Naive thymus-derived CD4-positive, alpha-beta T cell (primary cell): Measurements from ENCODE around the gene CYGB. TPM values are rescaled to one million over a fixed set of nuclear protein-coding genes. Genes with fewer than 3 reads are reported as not detected.
A peak's percentile ranks its signal among the peaks of the same experiment; 100 is the strongest.

Experiments used
- ATAC-seq: fragments of 150-1000 bp; cut with Tn5 transposase; 2 replicates; pipeline ENCODE4 v1.10.0; 2021; ENCODE audit warnings: mild to moderate bottlenecking, moderate library complexity
- CTCF ChIA-PET: fragments of 350-600 bp; sonication (Branson Sonifier 250); formaldehyde crosslinking; loops from one replicate; lab custom pipeline; 2021; ENCODE audit warnings: antibody characterized with exemption; lab: Charles Lee
- POLR2A ChIA-PET: fragments of 350-600 bp; sonication (Branson Sonifier 250); formaldehyde crosslinking; loops from one replicate; lab custom pipeline; 2021; ENCODE audit warnings: antibody characterized with exemption, inconsistent platforms; lab: Charles Lee
- DNase-seq, 9 donors: peaks; one replicate each; pipeline versions ENCODE4 v3.0.0 to v3.0.0-alpha.2; 2020 to 2022; ENCODE audit warnings: mixed read lengths in 1 of 9
- H3K27ac ChIP-seq: one replicate; pipeline ENCODE4 v1.7.0; 2013; ENCODE audit warnings: mild to moderate bottlenecking, low read depth, low read length, moderate library complexity
- H3K27me3 ChIP-seq, 2 donors: one replicate each; pipeline ENCODE4 v1.7.0; 2013; ENCODE audit warnings: low read length in 2 of 2, mild to moderate bottlenecking in 2 of 2, moderate library complexity in 2 of 2; ENCODE audit not compliant: control insufficient read depth in 2 of 2, insufficient read depth in 2 of 2
- H3K36me3 ChIP-seq, 3 experiments: 1 replicate in 2 of 3; 2 replicates in 1 of 3; pipeline ENCODE4 v1.7.0; 2013; ENCODE audit warnings: low read length in 3 of 3, mild to moderate bottlenecking in 3 of 3, moderate library complexity in 1 of 3; ENCODE audit not compliant: insufficient read depth in 3 of 3, control insufficient read depth in 2 of 3
- H3K4me1 ChIP-seq, 2 donors: one replicate each; pipeline ENCODE4 v1.7.0; 2013; ENCODE audit warnings: low read length in 2 of 2, mild to moderate bottlenecking in 2 of 2, moderate library complexity in 1 of 2; ENCODE audit not compliant: control insufficient read depth in 2 of 2, insufficient read depth in 2 of 2
- H3K4me3 ChIP-seq: 2 replicates; pipeline ENCODE4 v1.7.0; 2013; ENCODE audit warnings: mild to moderate bottlenecking, low read length
- H3K9me3 ChIP-seq, 3 experiments: 1 replicate in 2 of 3; 2 replicates in 1 of 3; pipeline ENCODE4 v1.7.0; 2013; ENCODE audit warnings: low read length in 3 of 3; ENCODE audit not compliant: control insufficient read depth in 2 of 3
- H3K27ac Mint-ChIP-seq, 9 donors: one replicate each; pipeline ENCODE4 v1.8.0; 2020 to 2022; ENCODE audit warnings: mixed read lengths in 9 of 9, mild to moderate bottlenecking in 8 of 9, moderate library complexity in 5 of 9, inconsistent platforms in 2 of 9
- H3K27me3 Mint-ChIP-seq, 5 donors: one replicate each; pipeline ENCODE4 v1.8.0; 2021 to 2022; ENCODE audit warnings: mixed read lengths in 5 of 5, mild to moderate bottlenecking in 1 of 5
- H3K36me3 Mint-ChIP-seq, 5 donors: one replicate each; pipeline ENCODE4 v1.8.0; 2020 to 2022; ENCODE audit warnings: mixed read lengths in 5 of 5, mild to moderate bottlenecking in 3 of 5, inconsistent platforms in 1 of 5
- H3K4me1 Mint-ChIP-seq, 7 donors: one replicate each; pipeline ENCODE4 v1.8.0; 2020 to 2022; ENCODE audit warnings: mixed read lengths in 7 of 7, mild to moderate bottlenecking in 3 of 7, inconsistent platforms in 1 of 7
- H3K4me3 Mint-ChIP-seq, 10 donors: one replicate each; pipeline ENCODE4 v1.8.0; 2020 to 2022; ENCODE audit warnings: mild to moderate bottlenecking in 10 of 10, mixed read lengths in 10 of 10, moderate library complexity in 6 of 10, inconsistent platforms in 2 of 10
- H3K9me3 Mint-ChIP-seq, 11 donors: one replicate each; pipeline ENCODE4 v1.8.0; 2020 to 2022; ENCODE audit warnings: mixed read lengths in 11 of 11, mild to moderate bottlenecking in 4 of 11, inconsistent platforms in 1 of 11, moderate library complexity in 1 of 11
- intact Hi-C, 2 donors: fragments of 100-400 bp; cut with micrococcal nuclease; formaldehyde crosslinking; loops; one replicate each; pipeline ENCODE4 v1.15.1; 2023
- polyA plus RNA-seq, 2 donors: library from polyadenylated mRNA; unstranded; fragments of 300-500 nt; fragmentation: Illumina TruSeq; gene quantifications; one replicate each; pipeline ENCODE4 v1.2.3, GENCODE V29; 2021
- total RNA-seq, 6 experiments: library from RNA in 5 of 6; stranded (reverse) in 5 of 6; gene quantifications; 1 replicate in 5 of 6; 2 replicates in 1 of 6; pipeline ENCODE4 v1.2.3 and lab custom pipeline; 2021 to 2026

Gene CYGB
- total and polyA plus RNA-seq, 7 experiments from 2014 or later, result 0.33 to 0.35 TPM; not detected in 5

DNA sequence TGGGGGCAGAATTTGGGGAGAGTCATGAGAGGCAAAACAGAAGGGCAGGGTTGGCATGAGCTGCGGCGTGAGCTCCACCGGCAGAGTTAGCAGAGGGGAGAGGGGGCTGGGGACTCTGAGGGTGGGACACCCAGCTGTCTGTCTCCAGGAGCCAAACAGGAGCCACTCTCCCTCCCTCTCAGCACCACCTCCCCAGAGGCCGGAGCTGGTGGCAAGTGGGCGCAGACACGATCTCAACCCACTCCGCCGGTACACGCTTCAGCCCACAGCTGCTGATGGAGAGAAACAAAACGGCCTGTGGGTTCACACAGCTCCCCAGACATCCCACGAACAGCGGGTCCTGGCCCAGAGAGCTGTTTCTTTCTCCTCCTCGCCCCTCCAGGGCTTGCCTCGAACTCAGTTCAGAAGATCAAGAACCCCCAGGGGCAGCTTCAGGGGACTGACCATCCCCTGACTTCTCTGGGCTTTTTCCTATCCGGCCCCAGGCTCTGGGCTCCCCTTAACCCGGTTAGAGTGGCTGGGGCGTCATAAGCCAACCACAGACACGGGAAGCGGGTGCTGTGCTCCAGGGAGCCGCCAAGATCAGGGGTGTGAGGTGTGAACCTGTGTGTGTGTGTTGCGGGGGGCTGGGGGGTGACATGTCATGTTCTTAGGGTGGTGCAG lies 43.9 kb downstream of the CYGB start:
- peak overlapping the region; percentile 65 for H3K4me3 ChIP-seq
- peaks cover 16 to 80% (median 35%) of the 10 kb centered on the region in 7 donors for H3K4me1 Mint-ChIP-seq
- intact Hi-C loops, result loop anchor here (2.0 to 5.0 kb wide), 3 partner anchors 27 to 901 kb away; partner anchors contain the start of genes AANAT (in 1 of the 2) and UBE2O (in 1 of the 2)

DNA sequence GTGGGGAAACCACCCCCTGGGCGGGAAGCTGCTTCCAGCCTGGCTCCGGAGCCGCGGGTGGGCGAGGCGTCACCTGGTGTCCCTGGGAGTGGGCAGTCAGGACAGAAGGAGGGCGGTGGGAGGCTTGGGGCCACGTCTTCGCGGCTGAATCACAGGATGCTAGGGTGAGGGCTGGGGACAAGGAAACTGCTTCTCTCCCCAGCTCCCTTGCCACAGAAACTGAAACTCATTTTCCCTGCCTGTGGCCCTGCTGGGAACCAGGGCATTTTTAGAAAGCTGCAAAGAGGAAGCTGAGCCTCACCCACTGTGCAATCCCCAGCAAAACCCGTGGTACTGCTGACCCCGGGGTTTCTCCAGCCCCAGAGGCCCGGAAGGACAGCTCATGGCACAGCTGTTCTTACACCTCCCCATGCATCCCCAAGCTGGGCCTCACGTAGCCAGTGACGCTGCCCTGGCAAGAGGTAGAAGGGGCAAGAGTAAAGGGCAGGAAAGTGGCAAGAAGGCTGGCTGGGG lies 44.5 kb downstream of the CYGB start:
- no peaks in the 10 kb centered on the region for H3K36me3 ChIP-seq
- Mint-ChIP-seq H3K4me1 (peaks cover 12 to 76% (median 32%) of the 10 kb centered on the region in 7 donors), H3K36me3 (peaks cover 0 to 6% (median 0%) of the 10 kb centered on the region in 5 donors), H3K4me3 (peak overlapping the region; percentile 72 to 92 (median 82)), H3K27ac (peak overlapping the region; percentile 44 to 99 (median 76)), H3K9me3 (no peaks in the 10 kb centered on the region), H3K27me3 (no peaks in the 10 kb centered on the region)
- H3K27me3 ChIP-seq, result no peaks in the 10 kb centered on the region
- peak; percentile 84 for ATAC-seq
- DNase-seq, result peak in 2 of 9 donors; percentile 22 to 70
- ChIA-PET POLR2A (interaction anchor here (0.6 to 2.2 kb wide), 8 partner anchors 9 to 185 kb away, joined by 3 to 19 read pairs (median 4); partner anchors contain the start of genes QRICH2 and RHBDF2), CTCF (interaction anchor here (0.7 to 2.4 kb wide), 5 partner anchors 9 to 39 kb away, joined by 3 to 18 read pairs (median 6); no protein-coding TSS in a partner anchor)
- H3K4me3 ChIP-seq, result peak overlapping the region; percentile 65
- peak overlapping the region; percentile 0 for H3K27ac ChIP-seq
- peaks cover 32 to 47% of the 10 kb centered on the region in 2 donors for H3K4me1 ChIP-seq
- H3K9me3 ChIP-seq, result no peaks in the 10 kb centered on the region
- intact Hi-C loops, result loop anchor here (1.0 to 5.0 kb wide), 5 partner anchors 8 to 901 kb away; partner anchors contain the start of genes AANAT (in 1 of the 2), RHBDF2 (in 1 of the 2) and UBE2O (in 1 of the 2)

More for the DNA sequence above, 43.9 kb downstream of the CYGB start:
- Histone ChIP-seq H3K9me3 (no peaks in the 10 kb centered on the region), H3K27me3 (no peaks in the 10 kb centered on the region), H3K27ac (no peak overlapping the region), H3K36me3 (no peaks in the 10 kb centered on the region), H3K4me1 (peaks cover 32 to 53% of the 10 kb centered on the region in 2 donors)
- ATAC-seq (peak; percentile 37), DNase-seq (peak in 1 of 9 donors; percentile 18)
- ChIA-PET POLR2A (interaction anchor here (0.6 to 2.2 kb wide), 7 partner anchors 9 to 185 kb away, joined by 3 to 19 read pairs (median 3); partner anchors contain the start of genes QRICH2 and RHBDF2), CTCF (interaction anchor here (0.9 to 2.4 kb wide), 4 partner anchors 9 to 27 kb away, joined by 3 to 18 read pairs (median 6); no protein-coding TSS in a partner anchor)
- no peaks in the 10 kb centered on the region for H3K9me3 Mint-ChIP-seq
- H3K4me3 Mint-ChIP-seq, result peak overlapping the region; percentile 72 to 92 (median 82)
- H3K36me3 Mint-ChIP-seq, result peaks cover 0 to 6% (median 0%) of the 10 kb centered on the region in 5 donors
- peak overlapping the region in 8 of 9 donors; percentile 44 to 99 (median 83) for H3K27ac Mint-ChIP-seq
- no peaks in the 10 kb centered on the region for H3K27me3 Mint-ChIP-seq

- peaks cover 32 to 42% of the 10 kb centered on the region in 2 donors for H3K4me1 ChIP-seq
Measured at GRCh38 chr17:76492123-76492988, 45.2 kb downstream of the CYGB start.

DNA sequence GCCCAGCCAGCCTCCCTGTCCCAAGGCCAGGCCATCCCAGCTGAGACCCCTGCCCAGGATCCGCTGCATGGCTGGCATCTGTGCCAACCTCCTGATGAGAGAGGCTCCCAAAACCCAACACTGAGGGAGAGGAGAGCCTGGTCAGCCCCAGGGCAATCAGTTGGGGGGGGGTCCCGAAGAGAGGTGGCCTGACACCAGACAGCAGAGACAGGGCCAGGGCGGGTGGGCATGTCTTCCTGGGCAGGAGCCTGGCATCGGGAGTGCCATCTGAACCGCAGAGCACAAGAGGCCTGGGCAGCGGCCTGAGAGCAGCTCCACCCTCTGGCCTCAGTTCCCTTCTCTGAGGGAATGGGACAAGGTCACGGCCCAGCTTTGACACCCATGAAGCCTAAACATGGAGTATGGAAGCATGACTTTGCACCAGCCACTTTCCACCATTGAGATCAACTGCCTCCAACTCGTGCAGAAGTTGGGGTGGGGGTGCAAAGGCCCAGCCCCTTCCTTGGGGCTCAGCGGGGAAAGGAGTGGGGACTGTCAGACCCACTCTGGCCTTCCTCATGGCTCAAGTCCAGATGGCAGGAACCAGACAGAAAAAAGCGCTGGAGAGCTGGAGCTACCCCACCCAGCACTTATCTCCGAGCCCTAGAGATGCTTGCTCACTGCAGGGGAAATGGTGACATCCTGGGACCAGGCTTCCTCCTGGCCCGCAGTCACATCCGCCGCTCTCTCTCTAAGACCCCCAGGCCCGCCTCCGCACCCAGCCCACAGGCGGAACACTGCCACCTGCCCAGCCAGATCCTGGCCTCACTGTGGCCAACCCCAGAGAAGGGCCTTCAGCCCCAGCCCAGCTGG lies 46.0 kb downstream of the CYGB start:
- ChIA-PET POLR2A (interaction anchor here (1.0 to 2.2 kb wide), 3 partner anchors 11 to 17 kb away, joined by 4 to 19 read pairs (median 5); partner anchors contain the start of gene RHBDF2), CTCF (interaction anchor here (2.4 kb wide), 1 partner anchor 15 kb away, joined by 18 read pairs; no protein-coding TSS in a partner anchor)
- H3K4me1 Mint-ChIP-seq, result peaks cover 12 to 62% (median 29%) of the 10 kb centered on the region in 7 donors
- peak; percentile 30 for ATAC-seq
- peak overlapping the region in 8 of 9 donors; percentile 2 to 99 (median 74) for H3K27ac Mint-ChIP-seq
- no peaks in the 10 kb centered on the region for H3K27me3 Mint-ChIP-seq
- peaks cover 0 to 4% (median 0%) of the 10 kb centered on the region in 3 experiments for H3K36me3 ChIP-seq
- no peaks in the 10 kb centered on the region for H3K9me3 ChIP-seq
- H3K36me3 Mint-ChIP-seq, result peaks cover 0 to 6% (median 0%) of the 10 kb centered on the region in 5 donors
- peak in 1 of 9 donors; percentile 45 for DNase-seq
- peak overlapping the region; percentile 64 to 92 (median 80) for H3K4me3 Mint-ChIP-seq
- no peak overlapping the region for H3K4me3 ChIP-seq
- no peaks in the 10 kb centered on the region for H3K9me3 Mint-ChIP-seq
- no peak overlapping the region for H3K27ac ChIP-seq
- intact Hi-C loops, result loop anchor here (1.0 to 5.0 kb wide), 5 partner anchors 10 to 899 kb away; partner anchors contain the start of genes AANAT (in 1 of the 2), RHBDF2 (in 1 of the 2) and UBE2O (in 1 of the 2)
- peaks cover 32 to 39% of the 10 kb centered on the region in 2 donors for H3K4me1 ChIP-seq
- no peaks in the 10 kb centered on the region for H3K27me3 ChIP-seq

More at GRCh38 chr17:76492123-76492988, 45.2 kb downstream of the CYGB start:
- no peaks in the 10 kb centered on the region for H3K27me3 ChIP-seq
- ChIA-PET POLR2A (interaction anchor here (1.0 to 2.2 kb wide), 7 partner anchors 10 to 23 kb away, joined by 3 to 19 read pairs (median 4); partner anchors contain the start of gene RHBDF2), CTCF (interaction anchor here (0.7 to 2.4 kb wide), 3 partner anchors 14 to 39 kb away, joined by 4 to 18 read pairs (median 6); no protein-coding TSS in a partner anchor)
- H3K36me3 ChIP-seq, result peaks cover 0 to 4% (median 0%) of the 10 kb centered on the region in 3 experiments
- H3K4me3 Mint-ChIP-seq, result peak overlapping the region; percentile 72 to 92 (median 82)
- H3K9me3 Mint-ChIP-seq, result no peaks in the 10 kb centered on the region
- intact Hi-C loops, result loop anchor here (1.0 to 5.0 kb wide), 5 partner anchors 9 to 900 kb away; partner anchors contain the start of genes AANAT (in 1 of the 2), RHBDF2 (in 1 of the 2) and UBE2O (in 1 of the 2)
- peak; percentile 28 for ATAC-seq
- H3K4me1 Mint-ChIP-seq, result peaks cover 12 to 71% (median 30%) of the 10 kb centered on the region in 7 donors
- peak overlapping the region; percentile 0 for H3K27ac ChIP-seq
- H3K27ac Mint-ChIP-seq, result peak overlapping the region; percentile 44 to 99 (median 77)
- peak in 1 of 9 donors; percentile 35 for DNase-seq
- H3K27me3 Mint-ChIP-seq, result no peaks in the 10 kb centered on the region
- H3K4me3 ChIP-seq, result peak overlapping the region; percentile 65
- no peaks in the 10 kb centered on the region for H3K9me3 ChIP-seq
- H3K36me3 Mint-ChIP-seq, result peaks cover 0 to 6% (median 0%) of the 10 kb centered on the region in 5 donors

- Mint-ChIP-seq H3K4me3 (peak overlapping the region in 1 of 10 donors; percentile 39), H3K27me3 (no peaks in the 10 kb centered on the region), H3K36me3 (peaks cover 0 to 6% (median 0%) of the 10 kb centered on the region in 5 donors), H3K27ac (peak overlapping the region in 1 of 9 donors; percentile 99), H3K9me3 (no peaks in the 10 kb centered on the region), H3K4me1 (peaks cover 12 to 61% (median 29%) of the 10 kb centered on the region in 7 donors)
- Histone ChIP-seq H3K9me3 (no peaks in the 10 kb centered on the region), H3K4me1 (peaks cover 32 to 34% of the 10 kb centered on the region in 2 donors), H3K27me3 (no peaks in the 10 kb centered on the region), H3K36me3 (peaks cover 0 to 4% (median 0%) of the 10 kb centered on the region in 3 experiments), H3K4me3 (no peak overlapping the region), H3K27ac (no peak overlapping the region)
- ChIA-PET CTCF (interaction anchor here (0.9 to 1.0 kb wide), 2 partner anchors 12 to 82 kb away, joined by 3 read pairs; no protein-coding TSS in a partner anchor), POLR2A (interaction anchor here (0.8 to 1.2 kb wide), 5 partner anchors 10 to 614 kb away, joined by 3 to 8 read pairs (median 4); partner anchors contain the start of gene RHBDF2)
- intact Hi-C loops, result loop anchor here in 1 of 2 donors (5.0 kb wide), 1 partner anchor 898 kb away; no protein-coding TSS in a partner anchor
- DNase-seq (no peak), ATAC-seq (no peak)
Measured at GRCh38 chr17:76490112-76490710, 47.3 kb downstream of the CYGB start.
